GM19035 (cell line): ENCODE measurements around the gene SLC9C1.
"Not testable (repeated sequence)": the region's sequence is repeated elsewhere in the genome, so short reads cannot be mapped to it uniquely, and the experiment has no call there.

Experiments used
- ATAC-seq: cut with Tn5 transposase; IDR thresholded peaks from one replicate; pipeline ENCODE4 v1.9.1; 2021; ENCODE audit not compliant: unreplicated experiment

The SLC9C1 gene

DNA sequence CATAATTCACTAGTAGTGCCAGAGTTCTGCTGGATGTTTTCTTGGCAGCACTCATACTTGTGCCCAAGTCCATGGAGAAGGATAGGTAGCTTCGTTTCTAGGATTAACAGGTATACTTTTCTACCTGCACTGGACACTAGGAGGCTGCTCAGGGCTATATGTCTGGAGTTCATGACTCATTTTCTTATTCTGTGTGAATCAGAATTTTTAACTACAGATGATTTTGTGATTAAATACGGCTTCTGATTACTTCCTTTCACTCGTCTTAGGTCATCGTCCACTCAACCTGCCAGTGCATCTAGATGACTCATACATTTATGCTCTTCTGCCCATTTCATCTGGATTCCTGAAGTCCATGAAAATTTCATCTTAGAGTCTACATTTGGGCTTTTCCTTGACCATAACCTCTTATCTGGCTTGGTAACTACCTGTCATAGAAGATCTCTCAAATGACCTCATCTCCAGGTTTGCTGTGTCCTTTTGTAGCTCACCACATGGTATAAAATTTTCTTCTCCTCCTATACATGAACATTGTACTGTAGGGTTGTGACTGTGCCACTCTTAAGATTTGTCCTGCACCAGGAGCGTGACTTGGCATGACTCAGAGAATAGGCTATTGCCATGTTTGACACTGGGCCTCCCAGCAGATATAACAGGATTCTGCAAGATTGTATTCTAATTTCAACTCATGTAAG is 94.2 kb downstream of the SLC9C1 start:
- no peak for ATAC-seq

DNA sequence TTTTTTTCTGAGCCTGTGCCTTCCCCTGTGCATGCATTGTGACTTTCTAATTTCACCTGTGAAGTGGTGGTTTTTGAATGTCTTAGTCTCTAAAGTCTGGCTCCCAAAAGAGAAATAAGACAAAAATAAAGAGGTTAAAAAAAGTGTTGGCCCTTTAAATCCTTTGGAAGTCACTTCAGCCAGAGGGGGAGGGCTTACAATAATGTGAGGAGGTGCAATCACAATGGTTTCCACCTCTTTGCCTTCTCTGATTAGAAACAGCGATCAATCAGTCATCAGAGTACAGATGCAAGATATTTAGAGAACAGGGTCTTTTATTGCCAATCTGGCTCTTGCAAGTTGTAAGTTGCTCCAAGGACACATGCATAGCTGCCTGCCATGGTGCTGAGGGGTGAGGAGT is 96.9 kb downstream of the SLC9C1 start:
- no peak for ATAC-seq

DNA sequence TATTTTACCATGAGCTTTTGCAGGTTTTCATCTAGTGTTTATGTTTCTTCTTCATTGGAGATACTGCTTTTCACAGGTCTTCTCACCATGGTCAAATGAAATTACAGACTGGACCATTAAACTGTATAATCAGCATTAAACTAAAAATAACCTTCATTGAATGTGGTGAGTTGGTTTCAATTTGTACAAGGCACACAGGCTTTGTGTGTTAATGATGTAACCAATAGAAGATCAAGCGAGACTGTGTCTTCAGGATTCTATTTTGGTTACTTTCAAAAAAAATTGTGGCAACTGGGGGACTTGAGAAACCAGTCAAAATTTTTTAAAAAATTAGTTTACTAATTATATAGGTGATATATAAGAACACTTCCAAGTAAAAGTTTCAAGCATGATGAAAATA is 106.7 kb downstream of the SLC9C1 start:
- no peak for ATAC-seq

DNA sequence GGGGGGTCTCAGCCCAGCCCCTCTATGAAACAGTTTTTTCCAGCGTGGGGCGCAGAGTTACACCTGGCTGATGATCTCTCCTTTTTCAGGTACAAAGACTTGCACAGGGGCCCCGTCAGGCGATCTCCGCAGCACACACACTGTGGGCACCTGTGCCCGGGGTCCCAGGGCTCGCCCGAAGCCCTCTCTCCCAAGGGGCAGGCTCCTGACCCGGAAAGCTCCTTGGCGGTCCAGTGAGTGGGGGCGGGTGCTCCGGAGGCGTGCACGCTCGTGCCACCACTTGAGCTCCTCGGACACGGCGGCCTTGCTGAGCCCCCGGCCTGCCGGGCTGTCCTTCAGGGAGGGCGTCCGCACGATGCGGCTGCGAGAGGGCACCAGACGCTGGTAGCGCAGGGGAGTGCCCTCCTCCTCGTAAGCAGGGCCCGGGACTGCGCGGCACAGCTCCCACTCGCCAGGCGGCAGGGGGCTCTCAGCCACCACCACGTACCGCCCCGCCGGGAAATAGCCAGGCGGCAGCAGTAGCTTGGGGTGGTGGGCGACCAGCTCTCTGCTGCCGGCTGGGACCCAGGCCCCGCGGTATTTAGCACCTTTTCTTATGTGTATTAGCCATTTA is 108.5 kb downstream of the SLC9C1 start:
- ATAC-seq = not testable (repeated sequence)

DNA sequence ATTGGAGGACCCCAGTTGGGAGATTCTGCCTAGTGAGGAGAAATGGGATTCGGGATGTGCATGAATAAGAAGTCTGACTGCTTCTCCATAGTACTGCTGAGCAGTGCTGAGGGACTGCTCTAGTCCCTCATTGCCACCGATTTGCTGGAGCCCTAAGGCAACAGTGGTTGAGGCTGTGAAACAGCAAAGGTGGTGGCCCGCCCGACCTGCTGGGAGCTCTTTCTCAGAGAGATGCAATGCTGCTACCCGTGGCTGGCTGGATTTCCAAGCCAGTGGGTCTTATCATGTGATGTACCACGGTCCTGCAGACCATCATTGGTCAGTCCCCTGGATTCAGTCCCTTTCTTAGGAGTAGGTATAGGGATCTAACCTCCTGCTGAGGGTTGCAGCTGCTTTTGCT is 118.4 kb downstream of the SLC9C1 start:
- ATAC-seq = no peak

DNA sequence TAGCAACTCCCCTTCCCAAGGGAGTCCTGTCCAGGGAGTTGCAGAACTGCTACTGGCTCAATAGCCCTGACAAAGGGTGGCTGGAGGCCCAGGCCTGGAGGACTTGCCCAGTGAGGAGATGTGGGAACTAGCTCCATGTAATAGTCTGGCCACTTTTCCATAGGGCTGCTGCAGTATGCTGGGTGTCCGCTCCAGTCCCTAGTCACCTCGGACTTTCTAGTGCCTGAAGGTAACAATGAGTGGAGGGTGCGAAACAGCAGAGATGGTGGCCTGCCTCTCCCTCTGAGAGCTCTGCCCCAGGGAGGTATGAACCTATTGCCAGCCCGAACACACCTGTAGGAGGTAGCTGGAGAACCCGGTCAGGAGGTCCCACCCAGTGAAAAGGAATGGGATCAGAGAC is 119.0 kb downstream of the SLC9C1 start:
- no peak for ATAC-seq

DNA sequence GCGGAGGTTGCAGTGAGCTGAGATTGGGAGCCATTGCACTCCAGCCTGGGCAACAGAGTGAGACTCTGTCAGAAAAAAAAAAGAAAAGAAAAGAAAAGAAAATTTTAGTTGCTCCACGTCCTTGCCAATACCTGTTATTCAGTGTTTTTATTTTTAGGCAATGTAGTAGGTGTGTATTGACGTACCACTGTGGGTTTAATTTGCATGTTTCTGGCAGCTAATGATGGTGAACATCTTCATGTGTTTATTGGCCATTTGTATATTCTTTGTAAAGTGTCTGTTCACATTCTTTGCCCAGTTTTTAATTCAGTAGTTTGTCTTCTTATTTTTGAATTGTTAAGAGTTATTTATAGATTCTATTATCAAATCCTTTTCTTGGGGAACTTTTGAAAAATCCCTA is 122.9 kb downstream of the SLC9C1 start:
- no peak for ATAC-seq

DNA sequence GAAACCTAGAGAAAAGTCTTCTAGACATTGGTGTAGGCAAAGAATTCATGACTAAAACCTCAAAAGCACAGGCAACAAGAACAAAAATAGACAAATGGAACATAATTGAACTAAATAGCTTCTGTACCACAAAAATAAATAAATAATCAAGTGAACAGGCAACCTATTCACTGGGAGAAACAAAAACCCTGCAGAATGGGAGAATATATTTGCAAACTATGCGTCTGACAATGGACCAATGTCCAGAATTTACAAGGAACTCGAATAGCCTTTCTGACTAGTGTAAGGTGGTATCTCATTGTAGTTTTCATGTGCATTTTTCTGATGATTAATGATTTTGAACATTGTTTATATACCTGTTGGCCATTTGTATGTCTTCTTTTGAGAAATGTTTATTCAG is 124.0 kb downstream of the SLC9C1 start:
- no peak for ATAC-seq

DNA sequence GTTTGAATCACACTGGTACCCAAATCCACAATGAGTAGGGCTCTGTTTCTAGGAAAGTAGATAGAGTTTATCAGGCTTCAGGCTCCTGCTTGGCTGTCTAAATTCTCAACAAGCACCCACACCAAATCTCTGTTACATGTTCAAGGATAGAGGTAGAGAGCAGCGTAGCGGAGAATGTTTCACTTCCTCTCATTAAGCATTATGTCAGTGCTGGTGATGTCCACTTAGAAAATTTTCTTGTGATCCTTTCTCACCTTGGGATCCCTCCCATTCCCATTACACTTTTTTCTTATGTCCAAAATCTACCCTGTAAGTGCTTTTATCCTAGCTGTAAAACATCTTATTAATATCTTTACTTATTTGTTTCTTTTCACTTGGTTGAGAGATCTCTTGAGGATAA is 126.3 kb downstream of the SLC9C1 start:
- ATAC-seq = peak; percentile 64

DNA sequence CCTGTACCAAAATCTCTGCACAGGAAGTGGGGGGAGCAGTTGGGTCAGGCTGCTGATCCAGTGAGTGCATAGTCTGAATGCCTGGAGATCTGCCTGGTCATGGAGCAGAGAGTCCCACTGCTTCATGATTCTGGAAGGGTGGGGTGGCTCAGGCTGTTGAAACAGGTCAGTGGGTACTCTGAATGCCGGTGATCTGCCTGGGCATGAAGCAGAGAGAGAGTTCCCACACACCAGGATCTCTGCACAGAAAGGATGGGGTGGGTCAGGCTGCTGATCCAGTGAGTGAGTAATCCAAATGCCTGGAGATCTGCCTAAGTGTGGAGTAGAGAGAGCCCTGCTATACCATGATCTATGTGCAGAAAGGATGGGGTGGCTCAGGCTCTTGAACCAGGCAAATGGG is 144.9 kb downstream of the SLC9C1 start:
- no peak for ATAC-seq

DNA sequence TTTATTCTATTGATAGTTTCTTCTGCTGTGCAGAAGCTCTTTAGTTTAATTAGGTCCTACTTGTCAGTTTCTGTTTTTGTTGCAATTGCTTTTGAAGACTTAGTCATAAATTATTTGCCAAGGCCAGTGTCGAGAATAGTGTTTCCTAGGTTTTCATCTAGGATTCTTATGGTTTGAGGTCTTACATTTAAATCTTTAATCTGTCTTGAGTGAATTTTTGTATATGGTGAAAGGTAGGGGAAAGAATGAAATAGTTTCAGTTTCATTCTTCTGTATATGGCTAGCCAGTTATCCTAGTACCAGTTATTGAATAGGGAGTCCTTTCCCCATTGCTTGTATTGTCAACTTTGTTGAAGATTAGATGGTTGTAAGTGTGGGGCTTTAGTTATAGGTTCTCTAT is 150.3 kb downstream of the SLC9C1 start:
- ATAC-seq = no peak

DNA sequence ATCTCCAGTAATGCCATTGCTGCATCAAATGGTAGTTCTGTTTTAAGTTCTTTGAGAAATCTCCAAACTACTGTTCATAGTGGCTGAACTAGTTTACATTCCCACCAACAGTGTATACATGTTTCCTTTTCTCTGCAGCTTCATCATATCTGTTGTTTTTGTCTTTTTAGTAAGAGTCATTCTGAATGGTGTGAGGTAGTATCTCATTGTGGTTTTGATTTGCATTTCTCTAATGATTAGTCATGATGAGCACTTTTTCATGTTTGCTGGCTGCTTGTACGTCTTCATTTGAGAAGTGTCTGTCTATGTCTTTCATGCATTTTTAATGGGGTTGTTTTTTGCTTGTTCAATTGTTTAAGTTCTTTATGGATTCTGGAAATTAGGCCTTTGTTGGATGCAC is 150.8 kb downstream of the SLC9C1 start:
- peak; percentile 64 for ATAC-seq

DNA sequence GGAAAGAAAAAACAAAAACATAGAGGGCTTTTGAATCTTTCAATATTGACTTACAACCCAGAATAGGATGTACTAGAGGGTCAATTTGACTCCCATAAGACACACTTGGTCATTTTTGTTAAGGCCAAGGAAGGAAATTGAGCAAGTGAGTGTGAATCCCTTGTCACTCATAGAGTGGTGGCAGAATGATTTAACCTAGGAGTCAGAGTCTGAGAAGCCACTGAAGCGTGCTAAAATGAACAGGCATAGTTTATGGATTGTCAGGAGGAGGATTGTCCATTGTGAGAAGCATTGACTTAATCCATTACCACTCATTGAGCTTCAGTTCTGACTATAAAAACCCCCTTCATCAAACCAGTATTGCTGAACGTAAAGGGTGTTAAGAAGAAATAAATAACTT is 152.7 kb downstream of the SLC9C1 start:
- no peak for ATAC-seq

DNA sequence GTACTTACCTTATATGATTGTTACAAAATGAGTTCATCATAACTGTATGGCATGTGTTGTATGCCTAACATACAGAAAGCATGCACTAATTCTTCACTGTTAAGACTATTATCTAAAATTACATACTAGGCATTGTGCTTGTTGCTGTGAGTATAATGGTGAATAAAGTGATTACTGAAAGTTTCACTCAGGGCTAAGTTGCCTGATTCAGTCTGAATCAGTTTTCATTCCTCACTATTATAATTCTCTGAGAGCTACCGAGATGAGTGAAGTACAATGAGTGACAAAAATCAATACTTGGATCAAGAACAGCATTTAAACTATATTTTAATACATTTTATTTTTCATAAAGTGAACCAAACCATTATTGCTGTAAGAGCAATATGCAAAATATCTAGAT is 153.4 kb downstream of the SLC9C1 start:
- no peak for ATAC-seq

DNA sequence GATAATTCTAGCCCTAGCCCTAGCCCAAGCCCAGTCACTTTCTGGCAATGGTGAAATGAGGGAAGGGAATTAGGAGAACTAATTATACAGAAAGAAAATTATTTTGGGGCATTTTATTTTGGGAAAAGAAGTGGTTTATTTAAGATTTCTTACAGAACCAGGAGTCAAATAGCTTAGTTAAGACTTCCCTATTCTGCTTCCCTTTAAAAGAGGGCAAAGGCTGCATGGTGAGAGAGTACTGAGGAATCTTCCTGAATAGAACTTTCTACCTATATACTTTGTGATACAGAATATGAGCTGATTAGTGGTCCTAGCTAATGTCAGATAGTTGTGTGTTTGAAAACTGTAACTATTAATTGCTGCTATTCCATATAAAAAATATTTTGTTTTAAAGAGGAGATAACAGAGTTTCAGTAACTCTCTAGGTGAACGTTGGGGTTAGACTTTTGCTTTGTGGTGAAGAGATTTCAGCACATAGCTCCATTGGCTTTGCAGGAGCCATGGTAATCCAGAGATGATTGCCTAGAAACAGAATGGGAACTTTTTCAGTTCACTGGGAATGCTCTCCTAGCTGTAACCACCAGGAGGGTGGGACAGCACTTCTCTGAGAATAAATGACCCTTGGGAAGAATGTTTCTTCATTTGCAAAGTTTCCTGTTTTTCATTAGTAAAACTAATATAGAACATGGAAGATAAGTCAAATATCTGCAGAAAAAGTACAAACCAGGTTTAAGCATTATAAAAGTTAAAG is 155.6 kb downstream of the SLC9C1 start:
- no peak for ATAC-seq

DNA sequence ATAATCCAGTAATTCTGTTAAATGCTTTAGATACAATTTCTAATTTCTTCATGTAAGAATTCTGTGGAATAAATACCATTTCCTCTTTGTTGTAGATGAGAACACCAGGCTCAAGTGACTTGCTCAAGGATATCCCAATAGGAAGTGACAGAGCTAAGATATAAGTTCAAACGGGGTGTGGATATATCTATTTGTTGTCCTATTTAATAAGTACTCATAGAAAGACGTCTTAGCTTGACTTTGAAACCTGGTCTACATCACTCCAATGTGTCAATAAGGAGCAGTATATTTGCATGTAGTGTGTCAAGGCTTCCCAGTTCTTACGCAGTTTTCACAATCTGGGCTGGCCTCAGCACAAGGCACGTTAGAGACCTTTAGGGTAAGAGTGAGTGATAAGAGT is 156.2 kb downstream of the SLC9C1 start:
- no peak for ATAC-seq

DNA sequence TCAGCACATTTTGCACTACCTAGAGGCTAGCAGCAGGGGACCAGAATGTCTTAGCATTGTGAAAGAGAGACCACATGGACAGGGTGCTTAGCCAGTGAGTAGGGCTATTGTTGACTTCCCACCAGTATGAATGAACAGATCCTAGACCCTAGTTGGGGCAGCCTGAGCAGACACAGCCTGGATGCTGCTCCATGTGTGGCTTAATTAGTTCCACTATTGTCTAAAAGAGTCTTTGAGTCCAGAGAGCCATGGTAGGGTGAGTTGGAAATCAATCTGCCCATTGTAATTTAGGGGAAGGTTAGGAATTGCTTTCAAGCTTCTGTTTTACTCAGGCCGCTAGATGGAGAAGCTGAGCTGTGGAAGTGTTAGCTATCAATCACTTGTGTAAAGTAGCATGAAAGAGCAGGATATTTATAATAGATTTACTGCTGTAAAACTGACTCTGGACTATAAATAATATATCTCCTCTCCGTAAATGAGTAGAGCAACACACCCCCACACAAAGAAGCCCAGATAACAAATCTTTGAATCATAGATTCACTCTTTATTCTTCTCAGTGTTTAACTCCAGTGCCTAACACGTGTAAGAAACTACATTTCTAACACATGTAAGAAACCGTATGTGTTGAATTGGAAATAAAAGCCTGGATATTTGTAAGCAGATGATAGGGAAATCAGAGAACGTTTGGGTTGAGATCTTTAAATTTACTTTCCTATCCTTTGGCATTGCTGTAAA is 156.9 kb downstream of the SLC9C1 start:
- ATAC-seq = peak; percentile 26

DNA sequence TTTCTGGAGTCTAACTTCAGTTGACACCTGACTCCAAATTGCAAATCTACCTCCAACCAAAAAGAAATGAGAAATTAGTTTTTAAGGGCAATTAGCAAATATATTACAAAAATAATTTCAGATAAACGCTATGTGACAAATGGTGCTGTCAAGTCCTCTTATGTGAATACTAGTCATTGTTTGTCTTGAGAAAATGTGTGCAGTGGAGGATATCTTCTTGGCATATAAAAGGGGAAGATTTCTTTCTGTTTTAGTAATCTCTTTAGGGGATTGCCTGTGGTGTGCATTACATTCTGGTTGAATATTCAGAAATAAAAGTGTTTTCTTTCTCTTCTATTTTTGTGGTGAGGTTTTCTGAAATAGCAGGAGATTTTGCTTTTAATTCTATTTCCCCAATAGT is 158.0 kb downstream of the SLC9C1 start:
- ATAC-seq = no peak

DNA sequence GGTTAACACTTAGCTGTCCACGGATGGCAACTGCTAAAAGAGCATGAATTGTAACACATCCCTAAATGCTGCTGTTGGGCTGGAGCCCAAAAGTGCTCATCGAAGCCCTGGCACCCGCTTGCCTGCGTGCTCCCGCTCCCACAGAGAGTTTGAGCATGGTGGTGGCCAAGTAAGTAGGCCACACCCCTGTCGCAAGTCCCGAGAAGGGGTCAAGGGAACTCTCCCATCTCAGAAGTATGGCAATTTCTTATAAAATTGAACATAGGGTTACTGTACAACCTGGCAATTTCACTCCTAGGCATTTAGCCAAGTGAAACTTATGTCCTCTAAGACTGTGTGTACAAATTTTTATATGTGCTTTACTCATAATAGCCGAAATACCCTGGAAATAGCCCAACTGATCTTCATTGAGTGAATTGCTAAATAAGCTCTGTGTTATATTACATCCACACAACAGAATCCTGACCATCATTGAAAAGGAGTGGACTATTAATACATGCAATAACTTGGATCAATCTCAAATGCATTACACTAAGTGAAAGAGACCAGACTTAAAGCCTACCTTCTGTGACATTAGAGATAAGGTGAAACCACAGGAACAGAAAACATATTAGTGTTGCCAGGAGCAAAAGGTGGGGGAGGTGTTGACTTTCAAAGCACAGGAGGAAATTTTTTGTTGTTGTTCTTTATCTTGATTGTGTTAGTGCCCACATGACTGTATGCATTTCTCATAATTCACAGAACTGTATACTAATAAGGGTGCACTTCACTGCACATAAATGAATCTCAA is 159.5 kb downstream of the SLC9C1 start:
- ATAC-seq = no peak

DNA sequence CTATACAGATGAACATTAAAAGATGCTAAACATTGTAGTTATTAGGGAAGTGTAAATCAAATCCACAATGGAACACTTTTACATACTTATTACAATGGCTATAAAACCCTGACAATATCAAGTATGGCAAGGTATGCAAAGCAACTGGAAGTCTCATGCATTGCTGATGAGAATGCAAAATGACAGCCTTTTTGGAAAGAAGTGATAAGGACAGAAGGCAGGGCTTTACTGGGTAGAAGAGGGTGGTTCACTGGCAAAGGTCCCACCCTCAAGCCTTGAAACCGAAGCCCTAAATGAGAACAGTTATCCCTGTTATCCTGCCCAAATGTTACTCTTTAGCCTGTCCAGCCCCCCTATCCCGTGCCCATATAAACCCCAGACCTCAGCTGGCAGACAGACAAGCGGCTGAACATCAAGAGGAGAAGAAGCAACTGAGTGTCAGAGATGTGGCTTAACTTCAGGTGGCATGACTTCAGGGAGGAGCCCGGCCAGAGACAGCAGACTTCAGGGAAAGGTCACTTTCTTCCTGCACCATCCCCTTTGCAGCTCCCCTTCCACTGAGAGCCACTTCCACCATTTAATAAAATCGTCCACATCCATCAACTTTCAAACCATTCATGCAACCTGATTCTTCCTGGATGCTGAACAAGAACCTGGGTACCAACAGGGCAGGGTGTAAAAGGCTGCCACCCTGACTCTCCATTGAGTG is 160.2 kb downstream of the SLC9C1 start:
- ATAC-seq = peak; percentile 6
